NB4 (cell line): ENCODE measurements around the gene NR3C1.

Experiments used
- POLR2A ChIP-seq: IDR thresholded peaks from 2 replicates; pipeline ENCODE4 v1.6.1; 2011; ENCODE audit warnings: mild to moderate bottlenecking; ENCODE audit not compliant: insufficient read length; ENCODE audit errors: extremely low read depth
- TF ChIP-seq, protein P1 (sequence below): IDR thresholded peaks from one replicate; pipeline ENCODE4 v1.5.1; 2012; ENCODE audit warnings: low read depth, low read length

DNA sequence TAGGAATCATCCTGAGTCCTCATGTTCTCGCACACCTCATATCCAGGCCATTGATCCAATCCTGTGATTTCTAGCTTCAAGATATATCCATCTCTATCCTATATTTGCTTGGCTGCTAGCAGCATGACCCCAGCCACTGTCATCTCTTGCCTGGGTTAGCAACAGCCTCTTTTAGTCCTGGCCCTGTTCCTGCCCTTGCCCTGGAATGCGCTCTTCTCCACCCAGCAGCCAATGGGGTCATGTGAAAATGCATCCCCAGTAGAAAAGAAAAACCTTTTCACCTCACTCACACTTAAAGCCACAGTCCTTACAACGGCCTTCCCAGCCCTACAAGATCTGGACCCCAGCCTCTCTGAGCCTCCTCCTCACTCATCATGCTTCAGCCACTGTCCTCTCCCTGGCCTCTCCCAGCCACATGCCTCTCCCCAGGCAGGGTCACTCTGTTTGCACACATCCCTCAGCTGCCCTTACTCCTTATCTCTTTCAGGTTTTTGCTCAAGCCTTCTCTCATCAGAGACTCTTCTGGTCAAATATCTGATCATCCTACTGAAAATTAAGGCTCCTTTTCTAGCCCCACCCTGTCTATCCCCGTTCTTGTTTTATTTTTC lies 34.3 kb upstream of the NR3C1 start:
- no peak for TF ChIP-seq POLR2A
- TF ChIP-seq, protein P1, sequence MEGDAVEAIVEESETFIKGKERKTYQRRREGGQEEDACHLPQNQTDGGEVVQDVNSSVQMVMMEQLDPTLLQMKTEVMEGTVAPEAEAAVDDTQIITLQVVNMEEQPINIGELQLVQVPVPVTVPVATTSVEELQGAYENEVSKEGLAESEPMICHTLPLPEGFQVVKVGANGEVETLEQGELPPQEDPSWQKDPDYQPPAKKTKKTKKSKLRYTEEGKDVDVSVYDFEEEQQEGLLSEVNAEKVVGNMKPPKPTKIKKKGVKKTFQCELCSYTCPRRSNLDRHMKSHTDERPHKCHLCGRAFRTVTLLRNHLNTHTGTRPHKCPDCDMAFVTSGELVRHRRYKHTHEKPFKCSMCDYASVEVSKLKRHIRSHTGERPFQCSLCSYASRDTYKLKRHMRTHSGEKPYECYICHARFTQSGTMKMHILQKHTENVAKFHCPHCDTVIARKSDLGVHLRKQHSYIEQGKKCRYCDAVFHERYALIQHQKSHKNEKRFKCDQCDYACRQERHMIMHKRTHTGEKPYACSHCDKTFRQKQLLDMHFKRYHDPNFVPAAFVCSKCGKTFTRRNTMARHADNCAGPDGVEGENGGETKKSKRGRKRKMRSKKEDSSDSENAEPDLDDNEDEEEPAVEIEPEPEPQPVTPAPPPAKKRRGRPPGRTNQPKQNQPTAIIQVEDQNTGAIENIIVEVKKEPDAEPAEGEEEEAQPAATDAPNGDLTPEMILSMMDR: no peak
